A673 (cell line): ENCODE data around the gene NUDT3. TPM values are rescaled to one million over a fixed set of nuclear protein-coding genes. Genes with fewer than 3 reads are reported as not detected.
A peak's percentile ranks its signal among the peaks of the same experiment; 100 is the strongest.

Experiments used
- BruUV-seq: library from RNA; stranded (reverse); fragments of 400-500 nt; replicated peaks from 2 replicates; lab custom pipeline; 2021; lab: Mats Ljungman, UMichigan
- CTCF ChIA-PET: fragments of 300-600 bp; sonication (Branson Sonifier 250); formaldehyde crosslinking; loops from one replicate; lab custom pipeline; 2022; ENCODE audit warnings: antibody characterized with exemption; lab: Charles Lee
- POLR2A ChIA-PET: fragments of 300-600 bp; sonication (Branson Sonifier 250); formaldehyde crosslinking; loops from one replicate; lab custom pipeline; 2022; ENCODE audit warnings: antibody characterized with exemption; ENCODE audit not compliant: low non-redundant PET; lab: Charles Lee
- DNase-seq: peaks from one replicate; pipeline ENCODE4 v3.0.0-alpha.2; 2015; ENCODE audit warnings: low spot score
- H3K27ac ChIP-seq: fragments of 200-600 bp; sonication (generic); 2 replicates; pipeline ENCODE4 v1.5.1; 2016; ENCODE audit warnings: mixed run types, low read depth, mild to moderate bottlenecking, mixed read lengths, antibody characterized with exemption, low read length; ENCODE audit not compliant: poor library complexity, severe bottlenecking
- H3K27me3 ChIP-seq: fragments of 200-600 bp; sonication (generic); replicated peaks from 2 replicates; pipeline ENCODE4 v1.6.1; 2017; ENCODE audit warnings: mixed run types, low read depth, mild to moderate bottlenecking, mixed read lengths, antibody characterized with exemption, low read length; ENCODE audit not compliant: insufficient read depth, poor library complexity
- H3K36me3 ChIP-seq: fragments of 200-600 bp; sonication (generic); 2 replicates; pipeline ENCODE4 v1.6.1; 2016; ENCODE audit warnings: mixed run types, mild to moderate bottlenecking, mixed read lengths, antibody characterized with exemption, low read length; ENCODE audit not compliant: insufficient read depth, poor library complexity, severe bottlenecking
- H3K4me1 ChIP-seq: fragments of 200-600 bp; sonication (generic); 2 replicates; pipeline ENCODE4 v1.6.1; 2017; ENCODE audit warnings: mixed run types, mild to moderate bottlenecking, mixed read lengths, antibody characterized with exemption, low read length; ENCODE audit not compliant: insufficient read depth, poor library complexity, severe bottlenecking
- H3K4me3 ChIP-seq: fragments of 200-600 bp; sonication (generic); 2 replicates; pipeline ENCODE4 v1.5.1; 2016; ENCODE audit warnings: low read depth, mixed run types, mild to moderate bottlenecking, mixed read lengths, low read length; ENCODE audit not compliant: poor library complexity, severe bottlenecking
- H3K9me3 ChIP-seq: fragments of 200-600 bp; sonication (generic); 2 replicates; pipeline ENCODE4 v1.6.1; 2016; ENCODE audit warnings: mixed run types, low read depth, mild to moderate bottlenecking, mixed read lengths, antibody characterized with exemption, low read length; ENCODE audit not compliant: poor library complexity, severe bottlenecking
- CTCF ChIP-seq: fragments of 300-800, 200-600 bp; sonication (generic); conservative IDR thresholded peaks from 2 replicates; pipeline ENCODE4 v1.5.1; 2017; ENCODE audit warnings: low read depth, mild to moderate bottlenecking, antibody characterized with exemption, low read length, moderate library complexity, mixed read lengths
- EZH2 ChIP-seq: fragments of 200-600 bp; sonication (generic); IDR thresholded peaks from 2 replicates; pipeline ENCODE4 v1.6.1; 2017; ENCODE audit warnings: borderline replicate concordance, low read depth, mild to moderate bottlenecking, mixed read lengths, antibody characterized with exemption, low read length; ENCODE audit not compliant: poor library complexity, severe bottlenecking
- intact Hi-C: fragments of 100-400 bp; cut with micrococcal nuclease; formaldehyde crosslinking; loops from one replicate; pipeline ENCODE4 v1.10.0; 2022; ENCODE audit not compliant: unreplicated experiment
- total RNA-seq: library from RNA; stranded (reverse); gene quantifications from 2 replicates; pipeline ENCODE4 v1.2.3, GENCODE V29; 2021

NUDT3 gene
- total RNA-seq, 1 experiment from 2014 or later = 34.1 TPM

DNA sequence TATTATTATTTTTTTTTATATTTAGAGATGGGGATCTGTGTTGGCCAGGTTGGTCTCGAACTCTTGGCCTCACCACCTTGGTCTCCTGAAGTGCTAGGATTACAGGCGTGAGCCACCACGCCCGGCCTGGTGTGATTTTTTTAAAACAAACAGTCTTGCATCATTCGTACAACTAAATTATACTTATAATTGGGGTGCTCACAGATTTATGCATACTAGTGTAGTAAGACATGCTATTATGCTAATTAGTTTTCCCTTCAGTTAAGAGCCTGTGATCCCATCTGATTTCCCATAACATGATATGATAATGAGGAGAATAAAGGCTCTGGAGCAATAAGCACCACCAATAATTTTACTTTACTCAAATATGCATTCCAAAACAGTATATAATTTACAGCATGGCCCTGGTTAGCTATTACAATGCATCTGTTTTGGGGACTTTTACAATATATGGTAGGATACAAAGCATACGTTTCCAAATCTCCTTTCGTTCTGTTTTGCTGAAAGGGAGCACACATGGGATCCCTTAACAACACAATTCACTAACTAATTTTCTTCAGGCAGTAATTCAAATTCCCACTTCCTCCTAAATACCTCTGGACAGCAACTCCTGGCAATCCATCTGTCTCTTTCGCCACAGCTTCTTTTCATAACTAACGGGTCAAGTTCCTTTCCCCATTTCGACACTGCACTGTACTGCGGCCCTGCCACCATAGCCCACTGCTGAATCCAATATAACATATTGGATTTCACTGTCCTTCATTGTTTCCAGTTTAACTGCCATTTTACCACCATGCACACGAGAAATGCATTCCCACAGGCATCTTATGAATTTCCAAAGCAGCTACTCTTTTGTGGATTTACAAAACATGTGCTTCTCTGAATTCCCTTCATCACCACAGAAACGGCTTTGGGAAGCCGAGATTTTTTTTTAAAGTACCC is 1.7 kb downstream of the NUDT3 start:
- Histone ChIP-seq H3K4me3 (peak overlapping the region; percentile 88), H3K4me1 (peaks cover 22% of the 10 kb centered on the region), H3K9me3 (no peaks in the 10 kb centered on the region), H3K27me3 (no peaks in the 10 kb centered on the region), H3K27ac (peak overlapping the region; percentile 94), H3K36me3 (no peaks in the 10 kb centered on the region)
- DNase-seq = peak; percentile 60
- ChIA-PET POLR2A (interaction anchor here (0.5 to 0.6 kb wide), 2 partner anchors 9 to 17 kb away, joined by 3 to 4 read pairs; no protein-coding TSS in a partner anchor), CTCF (interaction anchor here (1.1 kb wide), 1 partner anchor 33 kb away, joined by 3 read pairs; no protein-coding TSS in a partner anchor)
- intact Hi-C loops = no loop called here
- BruUV-seq = TSS peak; percentile 37
- TF ChIP-seq CTCF (no peak), EZH2 (no peak)

DNA sequence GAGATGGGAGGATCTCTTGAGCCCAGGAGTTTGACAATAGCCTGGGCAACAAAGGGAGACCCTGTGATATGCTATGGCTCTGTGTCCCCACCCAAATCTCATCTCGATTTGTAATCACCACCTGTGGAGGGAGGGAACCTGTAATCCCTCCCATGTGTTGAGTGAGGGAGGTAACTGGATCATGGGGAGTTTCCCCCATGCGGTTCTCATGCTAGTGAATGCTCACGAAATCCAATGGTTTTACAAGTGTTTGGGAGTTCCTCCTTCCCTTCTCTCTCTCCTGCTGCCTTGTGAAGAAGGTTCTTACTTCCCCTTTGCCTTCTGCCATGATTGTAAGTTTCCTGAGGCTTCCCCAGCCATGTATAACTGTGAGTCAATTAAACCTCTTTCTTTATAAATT is 3.4 kb downstream of the NUDT3 start:
- CTCF ChIA-PET = no interaction called here

DNA sequence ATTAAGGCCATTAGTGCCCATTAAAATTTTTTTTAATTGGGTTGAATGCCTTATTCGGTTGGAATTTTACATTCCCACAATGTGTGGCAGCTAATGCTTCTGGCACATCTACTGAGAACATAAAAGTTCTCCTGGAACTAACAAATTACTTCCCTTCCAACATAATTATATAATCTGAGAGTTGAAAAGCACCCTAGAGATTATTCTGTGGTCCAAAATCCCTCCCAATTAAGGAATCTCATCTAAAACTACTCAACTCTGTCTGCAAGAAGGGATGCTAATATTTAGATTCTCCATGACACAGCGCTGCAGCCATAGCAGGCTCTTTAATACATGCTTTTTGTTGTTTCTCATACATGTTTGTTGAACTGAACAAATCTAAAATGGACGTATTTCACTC is 4.0 kb downstream of the NUDT3 start:
- H3K36me3 ChIP-seq = no peaks in the 10 kb centered on the region
- TF ChIP-seq EZH2 = no peak
- no peak for TF ChIP-seq CTCF
- peaks cover 34% of the 10 kb centered on the region for H3K4me1 ChIP-seq
- intact Hi-C loops = no loop called here
- ChIA-PET POLR2A (no interaction called here), CTCF (no interaction called here)
- peak overlapping the region; percentile 35 for H3K27ac ChIP-seq
- DNase-seq = no peak
- no peak overlapping the region for H3K4me3 ChIP-seq
- no TSS peak for BruUV-seq
- H3K9me3 ChIP-seq = no peaks in the 10 kb centered on the region
- no peaks in the 10 kb centered on the region for H3K27me3 ChIP-seq

More for the DNA sequence above, 3.4 kb downstream of the NUDT3 start:
- no TSS peak for BruUV-seq
- POLR2A ChIA-PET = no interaction called here
- Histone ChIP-seq H3K4me1 (peaks cover 28% of the 10 kb centered on the region), H3K27ac (peak overlapping the region; percentile 35), H3K27me3 (no peaks in the 10 kb centered on the region), H3K4me3 (no peak overlapping the region), H3K9me3 (no peaks in the 10 kb centered on the region), H3K36me3 (no peaks in the 10 kb centered on the region)
- TF ChIP-seq EZH2 (no peak), CTCF (no peak)
- intact Hi-C loops = no loop called here
- no peak for DNase-seq
